SK-N-SH (cell line): ENCODE data around the gene CLEC18B.
"Not testable (repeated sequence)": the region's sequence is repeated elsewhere in the genome, so short reads cannot be mapped to it uniquely, and the experiment has no call there.

Source experiments
- CTCF ChIP-seq: fragments of 200-600 bp; sonication (generic); IDR thresholded peaks from 2 replicates; pipeline ENCODE4 v1.6.1; 2017; ENCODE audit warnings: antibody characterized with exemption, mild to moderate bottlenecking, moderate library complexity
- ELF1 ChIP-seq: IDR thresholded peaks from 2 replicates; pipeline ENCODE4 v1.4.0; 2012
- EP300 ChIP-seq, 2 experiments: IDR thresholded peaks; 2 replicates each; pipeline versions ENCODE4 v1.4.0 to v1.6.1; 2012; ENCODE audit warnings: borderline replicate concordance in 1 of 2, low read depth in 1 of 2, low read length in 1 of 2
- NFIC ChIP-seq: IDR thresholded peaks from 2 replicates; pipeline ENCODE4 v1.4.0; 2012; ENCODE audit warnings: borderline replicate concordance
- POLR2AphosphoS5 ChIP-seq: IDR thresholded peaks from 2 replicates; pipeline ENCODE4 v1.6.1; 2012; ENCODE audit warnings: low read depth, low read length
- USF2 ChIP-seq: fragments of 150-350 bp; IDR thresholded peaks from 2 replicates; pipeline ENCODE4 v1.6.1; 2017; ENCODE audit warnings: antibody characterized with exemption, low read length, low read depth, borderline replicate concordance

- TF ChIP-seq NFIC; POLR2AphosphoS5; CTCF; USF2; EP300 (IDR thresholded peaks at IDR 0.05; ENCODE audit: borderline replicate concordance in 1 of 2, low read depth in 1 of 2, low read length in 1 of 2); ELF1: not testable (repeated sequence)
Measured at GRCh38 chr16:74423721-74424120, 2.4 kb upstream of the CLEC18B start.
